ENCODE results near the gene PLRG1. TPM values are rescaled to one million over a fixed set of nuclear protein-coding genes. Genes with fewer than 3 reads are reported as not detected.

The PLRG1 gene
- total RNA-seq, 4 donors from 2014 or later: 35.6 to 45.7 (median 40.2) TPM

GRCh38 chr4:154542271-154542879 lies 7.8 kb downstream of the PLRG1 start:
- no peak overlapping the region for H3K4me3 ChIP-seq
- no peaks in the 10 kb centered on the region for H3K27me3 ChIP-seq
- H3K4me1 ChIP-seq: no peaks in the 10 kb centered on the region
- no peaks in the 10 kb centered on the region for H3K9me3 ChIP-seq
- intact Hi-C loops (cut with DNase I): no loop called here
- TF ChIP-seq POLR2A (IDR thresholded peaks at IDR 0.05; ENCODE audit: low read depth) (no peak), POLR2AphosphoS5 (IDR thresholded peaks at IDR 0.05) (no peak), CTCF (IDR thresholded peaks at IDR 0.05) (no peak), EP300 (IDR thresholded peaks at IDR 0.05) (no peak)
- peaks cover 70 to 100% (median 90%) of the 10 kb centered on the region in 4 donors for H3K36me3 ChIP-seq
- whole genome bisulfite sequencing: 95% methylated on average over 4 of the region's 4 CpGs
- no peak overlapping the region for H3K27ac ChIP-seq (replicated peaks in 1 of 4)
- no peak for DNase-seq (ENCODE audit: extremely low spot score)

GRCh38 chr4:154534296-154534695 lies 15.9 kb downstream of the PLRG1 start:
- intact Hi-C loops (cut with DNase I): no loop called here
- no peak overlapping the region for H3K4me3 ChIP-seq
- H3K4me1 ChIP-seq: peaks cover 0 to 9% (median 3%) of the 10 kb centered on the region in 4 donors
- H3K9me3 ChIP-seq: no peaks in the 10 kb centered on the region
- no peaks in the 10 kb centered on the region for H3K27me3 ChIP-seq
- no peak for DNase-seq (ENCODE audit: extremely low spot score)
- no peak overlapping the region for H3K27ac ChIP-seq (replicated peaks in 1 of 4)
- peaks cover 18 to 41% (median 31%) of the 10 kb centered on the region in 4 donors for H3K36me3 ChIP-seq
- no peak for TF ChIP-seq CTCF (IDR thresholded peaks at IDR 0.05)
- TF ChIP-seq POLR2A (IDR thresholded peaks at IDR 0.05; ENCODE audit: low read depth): no peak
- TF ChIP-seq EP300 (IDR thresholded peaks at IDR 0.05): no peak
- TF ChIP-seq POLR2AphosphoS5 (IDR thresholded peaks at IDR 0.05): no peak
- 94% methylated on average over 1 of the region's 1 CpG for WGBS

GRCh38 chr4:154529728-154530519 lies 20.3 kb downstream of the PLRG1 start:
- TF ChIP-seq POLR2AphosphoS5 (IDR thresholded peaks at IDR 0.05) (no peak), CTCF (IDR thresholded peaks at IDR 0.05) (no peak), EP300 (IDR thresholded peaks at IDR 0.05) (no peak), POLR2A (IDR thresholded peaks at IDR 0.05; ENCODE audit: low read depth) (no peak)
- H3K27me3 ChIP-seq: no peaks in the 10 kb centered on the region
- no peak for DNase-seq (ENCODE audit: extremely low spot score)
- H3K36me3 ChIP-seq: no peaks in the 10 kb centered on the region
- H3K27ac ChIP-seq (replicated peaks in 1 of 4): no peak overlapping the region
- peaks cover 0 to 15% (median 6%) of the 10 kb centered on the region in 4 donors for H3K4me1 ChIP-seq
- intact Hi-C loops (cut with DNase I): no loop called here
- H3K9me3 ChIP-seq: no peaks in the 10 kb centered on the region
- no peak overlapping the region for H3K4me3 ChIP-seq
- 74% methylated on average over 4 of the region's 4 CpGs for whole genome bisulfite sequencing

GRCh38 chr4:154528869-154529268 lies 21.3 kb downstream of the PLRG1 start:
- H3K9me3 ChIP-seq: no peaks in the 10 kb centered on the region
- H3K36me3 ChIP-seq: no peaks in the 10 kb centered on the region
- no peak for DNase-seq (ENCODE audit: extremely low spot score)
- 57% methylated on average over 2 of the region's 2 CpGs for WGBS
- H3K27ac ChIP-seq (replicated peaks in 1 of 4): no peak overlapping the region
- intact Hi-C loops (cut with DNase I): no loop called here
- peaks cover 0 to 5% (median 0%) of the 10 kb centered on the region in 4 donors for H3K27me3 ChIP-seq
- H3K4me3 ChIP-seq: no peak overlapping the region
- no peak for TF ChIP-seq POLR2AphosphoS5 (IDR thresholded peaks at IDR 0.05)
- H3K4me1 ChIP-seq: peaks cover 0 to 15% (median 6%) of the 10 kb centered on the region in 4 donors

GRCh38 chr4:154527308-154527707 lies 22.9 kb downstream of the PLRG1 start:
- H3K9me3 ChIP-seq: no peaks in the 10 kb centered on the region
- no peak for DNase-seq (ENCODE audit: extremely low spot score)
- peaks cover 0 to 15% (median 6%) of the 10 kb centered on the region in 4 donors for H3K4me1 ChIP-seq
- no peak overlapping the region for H3K27ac ChIP-seq (replicated peaks in 1 of 4)
- intact Hi-C loops (cut with DNase I): no loop called here
- TF ChIP-seq CTCF (IDR thresholded peaks at IDR 0.05): no peak
- TF ChIP-seq EP300 (IDR thresholded peaks at IDR 0.05): no peak
- TF ChIP-seq POLR2A (IDR thresholded peaks at IDR 0.05; ENCODE audit: low read depth): no peak
- TF ChIP-seq POLR2AphosphoS5 (IDR thresholded peaks at IDR 0.05): no peak
- no peak overlapping the region for H3K4me3 ChIP-seq
- peaks cover 0 to 5% (median 0%) of the 10 kb centered on the region in 4 donors for H3K27me3 ChIP-seq
- 89% methylated on average over 4 of the region's 4 CpGs for WGBS
- H3K36me3 ChIP-seq: no peaks in the 10 kb centered on the region

All from esophagus muscularis mucosa (tissue), 4 donors.